HG03175 (cell line): ENCODE measurements around the gene LHFPL5.

Experiments
- ATAC-seq: cut with Tn5 transposase; IDR thresholded peaks from one replicate; pipeline ENCODE4 v1.9.1; 2021; ENCODE audit warnings: mild to moderate bottlenecking, moderate library complexity; ENCODE audit not compliant: unreplicated experiment

Gene LHFPL5

DNA sequence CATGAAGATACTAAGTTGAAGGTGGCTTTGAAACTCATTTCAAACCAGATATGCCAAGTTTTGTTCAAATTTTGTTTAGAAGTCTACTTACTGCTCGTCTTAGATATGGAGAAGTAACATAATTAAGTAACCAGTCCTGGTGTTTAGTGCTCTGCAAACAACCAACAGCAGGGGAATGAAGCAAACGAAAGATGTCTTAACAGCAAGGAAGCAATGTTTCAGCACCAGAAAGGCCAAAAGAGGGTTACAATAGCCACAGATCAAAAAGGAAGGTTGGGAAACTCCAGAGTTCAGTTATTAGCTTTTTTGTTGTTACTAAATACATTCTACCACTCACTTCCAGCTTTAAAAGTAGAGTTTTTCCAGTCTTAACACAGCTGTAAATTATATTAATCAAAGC, 45.1 kb downstream of the LHFPL5 start:
- ATAC-seq, result no peak

DNA sequence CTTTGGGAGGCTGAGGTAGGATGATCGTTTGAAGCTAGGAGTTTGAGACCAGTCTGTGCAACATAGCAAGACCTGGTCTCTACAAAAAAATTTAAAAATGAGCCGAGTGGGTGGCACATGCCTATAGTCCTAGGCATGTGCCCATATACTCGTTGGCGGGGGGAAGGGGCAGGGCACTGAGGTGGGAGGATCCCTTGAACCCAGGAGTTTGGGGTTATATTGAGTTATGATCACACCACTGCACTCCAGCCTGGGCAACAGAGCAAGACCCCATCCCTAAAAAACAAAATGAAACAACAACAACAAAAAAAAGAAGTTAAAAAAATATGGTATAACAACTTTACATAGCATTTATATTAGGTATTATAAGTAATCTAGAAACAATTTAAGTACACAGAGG, 47.8 kb downstream of the LHFPL5 start:
- ATAC-seq, result no peak

DNA sequence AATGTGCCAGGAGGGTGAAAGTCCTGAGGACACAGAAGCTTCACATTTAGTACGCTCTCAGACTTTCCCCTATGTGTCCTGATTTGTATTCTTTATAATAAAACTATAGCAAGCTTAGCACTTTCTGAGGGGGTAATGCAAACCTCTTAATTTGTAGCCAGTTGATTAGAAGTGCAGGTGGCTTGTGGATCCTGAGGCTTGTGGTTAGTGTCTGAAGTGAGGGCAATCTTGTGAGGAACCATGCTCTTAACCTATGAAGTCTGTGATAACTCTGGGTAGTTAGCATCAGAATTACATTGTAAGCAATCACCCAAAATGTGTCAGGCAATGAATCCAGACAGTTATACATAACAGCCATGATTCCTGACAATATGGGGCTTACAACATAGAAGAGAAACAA, 51.1 kb downstream of the LHFPL5 start:
- ATAC-seq, result no peak

DNA sequence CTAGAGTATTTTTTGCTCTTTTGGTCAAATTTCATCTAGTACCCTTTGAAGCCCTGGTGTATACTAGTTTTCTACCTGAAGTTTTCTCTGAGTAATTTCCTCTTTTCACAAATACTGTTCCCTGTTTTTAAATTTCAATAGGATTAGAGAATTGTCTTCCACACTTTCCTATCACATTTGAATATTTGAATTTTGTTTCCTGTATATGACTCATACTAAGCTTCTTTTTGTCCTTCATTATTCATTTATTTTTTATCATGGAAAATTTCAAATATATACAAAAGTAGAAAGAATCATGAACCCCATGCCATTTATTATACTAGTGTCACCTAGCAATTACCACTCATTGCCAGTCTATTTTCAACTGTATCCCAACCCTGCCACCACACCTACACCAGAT, 52.7 kb downstream of the LHFPL5 start:
- no peak for ATAC-seq

DNA sequence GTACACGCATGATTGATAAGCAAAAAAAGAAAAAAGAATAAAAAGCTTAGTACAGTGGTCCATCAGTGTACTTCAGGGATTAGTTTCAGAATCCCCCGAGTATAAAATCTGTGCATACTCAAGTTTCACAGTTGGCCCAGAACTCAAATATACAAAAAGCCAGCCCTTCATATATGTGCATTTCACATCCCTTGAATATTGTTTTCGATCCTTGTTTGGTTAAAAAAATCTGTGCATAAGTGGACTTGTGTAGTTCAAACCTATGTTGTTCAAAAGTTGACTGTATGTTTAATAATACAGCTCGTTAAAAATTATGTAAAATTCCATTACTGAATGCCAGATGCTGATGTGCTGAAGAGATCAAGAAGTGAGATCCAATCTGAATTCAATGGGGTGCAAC, 54.2 kb downstream of the LHFPL5 start:
- ATAC-seq, result no peak
